ENCODE measurements around the gene NRARP.

The NRARP gene

DNA sequence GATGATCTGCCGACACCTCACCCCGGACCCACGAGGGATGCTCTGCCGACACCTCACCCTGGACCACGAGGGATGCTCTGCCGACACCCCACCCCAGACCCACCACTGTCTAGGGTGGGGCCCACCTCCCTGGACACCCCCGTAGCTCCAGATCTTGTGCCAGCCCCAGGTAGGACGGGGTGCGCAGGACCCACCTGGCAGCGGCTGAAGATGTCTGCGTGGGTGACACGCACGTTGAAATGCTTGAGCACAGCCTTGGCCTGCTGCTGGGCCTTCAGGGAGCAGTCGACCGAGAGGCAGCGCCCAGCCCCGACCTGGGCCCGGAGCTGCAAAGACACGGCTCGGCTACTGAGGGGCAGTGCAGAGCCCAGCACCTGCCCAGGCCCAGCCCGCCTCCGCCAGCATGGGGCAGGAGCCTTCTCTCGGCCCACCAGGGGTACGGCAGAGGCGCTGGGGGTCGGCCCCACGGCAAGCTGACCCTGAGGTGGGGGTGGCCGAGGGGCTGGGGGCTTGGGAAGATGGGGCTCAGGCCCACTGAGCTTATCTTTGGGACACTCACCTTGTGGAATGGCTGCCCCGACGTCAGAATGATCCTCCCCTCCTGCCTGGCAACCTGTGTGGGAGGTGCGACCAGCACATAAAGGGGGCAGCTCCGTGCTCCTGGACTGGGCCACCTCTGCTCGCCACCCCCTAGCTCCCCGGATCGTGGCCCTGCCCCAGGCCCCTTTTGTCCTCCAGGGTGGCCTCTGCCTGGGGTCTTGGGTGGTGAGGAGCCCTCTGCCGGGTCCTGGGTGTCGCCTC lies 21.7 kb upstream of the NRARP start:
- DNase-seq (ENCODE audit: low spot score) = no peak
- no peak for FAIRE-seq

DNA sequence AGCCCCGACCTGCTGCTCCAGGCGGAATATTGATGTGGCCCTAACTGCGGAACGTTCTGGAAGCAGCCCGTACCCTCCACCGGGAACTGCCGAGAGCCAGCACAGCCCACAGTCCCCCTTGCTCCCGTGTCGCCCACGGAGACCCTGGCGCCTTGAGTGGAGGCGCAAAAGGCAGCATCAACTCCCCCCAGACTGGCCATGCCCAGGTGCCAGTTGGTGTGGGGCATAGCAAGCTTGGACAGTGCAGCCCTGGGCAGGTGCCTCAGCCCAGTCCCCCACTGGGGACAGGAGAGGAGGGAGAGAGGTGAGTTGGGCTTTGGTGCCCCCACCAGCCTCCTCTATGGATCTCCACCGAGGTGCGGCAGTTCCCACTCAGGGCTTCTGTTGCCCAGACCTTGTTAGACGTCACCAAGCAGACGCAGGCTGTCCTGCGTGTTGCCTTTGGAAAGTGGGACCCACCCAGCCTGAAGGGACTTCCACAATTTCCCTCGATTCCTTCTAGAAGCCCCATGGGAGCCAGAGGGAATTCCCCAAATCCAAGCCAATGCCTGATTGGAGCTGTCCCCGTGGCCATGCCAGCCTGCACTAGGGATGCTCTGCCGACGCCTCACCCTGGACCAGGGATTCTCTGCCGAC lies 19.8 kb upstream of the NRARP start:
- DNase-seq (ENCODE audit: low spot score) (no peak), FAIRE-seq (no peak)

GRCh38 chr9:137320555-137321384 lies 18.7 kb upstream of the NRARP start:
- DNase-seq (ENCODE audit: low spot score) = no peak
- no peak for FAIRE-seq

DNA sequence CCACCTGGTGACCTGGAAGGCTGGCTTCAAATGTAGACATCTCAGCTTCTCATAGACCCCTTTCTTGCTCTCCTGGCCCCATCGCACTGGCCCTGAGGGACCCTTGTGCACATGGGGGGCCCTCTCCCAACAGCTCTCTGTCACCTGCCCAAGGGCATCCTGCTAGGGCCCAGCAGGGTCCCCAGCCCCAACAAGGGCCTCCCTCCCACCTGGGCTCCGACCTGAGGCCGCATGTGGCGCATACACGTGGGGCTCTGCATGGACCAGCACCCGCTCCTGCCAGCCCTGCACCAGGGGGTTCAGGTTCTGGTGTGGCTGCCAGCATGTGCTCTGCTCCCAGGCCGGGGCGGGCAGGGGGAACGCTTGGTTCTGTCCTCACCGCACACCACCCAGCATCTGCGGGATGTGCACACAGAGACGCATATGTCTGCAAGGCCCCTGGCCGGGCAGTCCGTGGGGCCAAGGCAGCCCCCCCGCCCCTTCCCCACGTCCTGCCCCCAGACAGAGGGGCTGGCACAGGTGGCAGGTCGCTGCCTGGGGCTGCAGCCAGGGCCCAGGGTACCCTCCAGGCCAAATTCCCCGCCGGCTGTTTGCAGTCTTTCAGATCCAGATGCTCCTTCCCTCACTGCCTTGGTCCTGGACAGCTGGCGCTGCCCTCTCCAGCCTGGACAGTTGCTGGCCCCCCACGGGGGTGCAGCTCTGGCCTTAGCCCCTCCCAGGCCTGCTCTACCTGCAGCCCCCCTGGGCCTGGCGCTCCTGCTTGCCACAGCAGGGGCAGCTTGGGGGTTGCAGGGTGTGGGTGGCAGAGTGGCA lies 17.9 kb upstream of the NRARP start:
- DNase-seq (ENCODE audit: low spot score) (no peak), FAIRE-seq (no peak)

- FAIRE-seq (no peak), DNase-seq (ENCODE audit: low spot score) (peak; percentile 55)
These were observed 17.1 kb upstream of the NRARP start for GRCh38 chr9:137319011-137319738.

DNA sequence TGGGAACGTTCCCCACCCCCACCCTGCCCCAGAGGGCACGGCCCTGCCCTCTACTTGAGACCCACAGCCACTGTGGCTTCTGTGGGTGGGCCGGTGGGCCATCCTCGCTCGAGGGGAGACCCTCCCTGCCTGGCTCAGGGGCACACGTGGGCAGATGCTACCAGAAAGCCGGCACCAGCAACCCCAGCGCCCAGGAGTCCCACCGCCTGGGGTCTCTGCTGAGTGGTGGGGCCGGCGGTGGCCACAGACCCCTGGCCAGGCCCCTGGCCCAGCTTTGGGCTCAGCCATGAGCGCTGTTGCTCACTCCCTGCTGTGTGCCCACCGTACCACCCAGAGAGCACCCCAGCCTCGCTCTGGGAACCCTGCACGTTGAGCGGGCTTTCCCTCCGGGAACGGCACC lies 16.5 kb upstream of the NRARP start:
- no peak for DNase-seq (ENCODE audit: low spot score)
- no peak for FAIRE-seq

DNA sequence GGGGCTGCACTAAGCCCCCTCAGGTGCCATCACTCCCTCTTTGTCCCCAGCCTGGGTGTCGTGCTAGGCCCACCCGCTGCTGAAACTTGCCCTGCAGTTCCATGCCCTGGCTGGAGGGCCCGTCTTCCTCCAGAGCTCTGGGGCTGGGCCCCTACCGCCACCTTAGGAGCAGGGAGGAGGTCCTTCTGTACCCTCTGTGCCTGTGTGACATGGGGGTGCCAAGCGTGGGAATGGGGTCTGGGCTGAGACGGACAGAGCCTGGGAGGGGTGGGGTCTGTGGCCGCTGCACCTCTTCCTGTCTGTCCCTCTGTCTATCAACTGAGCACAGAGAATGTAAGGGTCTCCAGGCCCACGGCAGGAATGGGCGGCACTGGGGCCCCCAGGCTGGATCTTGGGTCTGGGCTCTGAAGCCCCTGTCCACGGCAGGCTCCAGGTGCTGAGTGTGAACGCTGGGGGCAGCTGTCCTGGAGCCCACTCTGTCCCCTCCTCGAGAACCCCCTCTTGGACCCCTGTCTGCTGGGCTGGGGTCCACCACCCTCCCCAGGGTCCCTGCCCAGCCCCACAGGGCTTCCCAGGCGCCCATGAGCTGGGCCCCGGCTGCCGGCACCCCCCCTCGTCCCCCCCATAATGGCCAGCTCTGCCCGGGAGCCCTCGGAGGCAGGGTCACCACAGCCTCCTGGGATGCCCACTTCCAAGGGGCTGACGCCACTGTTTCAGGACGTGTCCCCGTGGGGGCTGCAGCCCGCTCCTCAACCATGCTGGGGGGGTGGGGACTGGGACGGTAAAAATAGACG lies 15.8 kb upstream of the NRARP start:
- FAIRE-seq = no peak
- DNase-seq (ENCODE audit: low spot score) = no peak

GRCh38 chr9:137317021-137317717 lies 15.1 kb upstream of the NRARP start:
- DNase-seq (ENCODE audit: low spot score) (no peak), FAIRE-seq (no peak)

- FAIRE-seq = no peak
- no peak for DNase-seq (ENCODE audit: low spot score)
These were observed 14.2 kb upstream of the NRARP start for GRCh38 chr9:137316012-137316981.

GRCh38 chr9:137315581-137316011 lies 13.5 kb upstream of the NRARP start:
- DNase-seq (ENCODE audit: low spot score) (no peak), FAIRE-seq (no peak)

- FAIRE-seq = no peak
These were observed 12.8 kb upstream of the NRARP start for GRCh38 chr9:137314561-137315560.

GRCh38 chr9:137313956-137314560 lies 12.0 kb upstream of the NRARP start:
- no peak for DNase-seq (ENCODE audit: low spot score)
- FAIRE-seq = no peak

More at GRCh38 chr9:137314561-137315560, 12.8 kb upstream of the NRARP start:
- no peak for DNase-seq (ENCODE audit: low spot score)

DNA sequence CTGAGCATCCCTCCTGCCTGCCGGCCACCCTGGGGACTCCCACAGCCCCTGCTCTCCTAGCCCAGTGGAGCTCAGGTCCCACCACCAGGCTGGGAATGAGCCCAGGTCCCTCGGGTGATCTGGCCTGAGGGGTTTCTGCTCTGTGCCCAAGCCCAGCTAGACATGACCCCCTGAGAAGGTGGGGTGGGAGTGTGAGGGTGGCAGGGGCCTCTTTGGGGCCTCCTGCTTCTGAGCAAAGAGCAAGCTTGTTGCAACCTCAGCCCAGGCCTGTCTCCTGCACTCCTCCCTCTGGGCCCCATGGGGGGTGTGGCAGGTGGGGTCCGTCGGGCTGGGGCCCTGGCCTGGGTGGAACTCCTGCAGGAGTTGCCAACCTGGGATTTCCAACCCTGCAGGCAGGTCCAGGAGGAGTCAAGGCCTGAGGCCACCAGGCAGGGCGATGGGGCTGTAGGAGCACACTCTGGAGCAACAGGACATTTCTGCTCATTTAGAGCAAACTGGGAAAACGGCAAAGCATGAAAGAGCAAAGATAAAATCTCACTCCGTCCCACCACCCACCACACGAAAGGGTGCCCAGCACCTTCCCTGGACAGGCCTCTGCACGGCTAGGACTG lies 11.4 kb upstream of the NRARP start:
- FAIRE-seq = no peak
- DNase-seq (ENCODE audit: low spot score) = no peak

DNA sequence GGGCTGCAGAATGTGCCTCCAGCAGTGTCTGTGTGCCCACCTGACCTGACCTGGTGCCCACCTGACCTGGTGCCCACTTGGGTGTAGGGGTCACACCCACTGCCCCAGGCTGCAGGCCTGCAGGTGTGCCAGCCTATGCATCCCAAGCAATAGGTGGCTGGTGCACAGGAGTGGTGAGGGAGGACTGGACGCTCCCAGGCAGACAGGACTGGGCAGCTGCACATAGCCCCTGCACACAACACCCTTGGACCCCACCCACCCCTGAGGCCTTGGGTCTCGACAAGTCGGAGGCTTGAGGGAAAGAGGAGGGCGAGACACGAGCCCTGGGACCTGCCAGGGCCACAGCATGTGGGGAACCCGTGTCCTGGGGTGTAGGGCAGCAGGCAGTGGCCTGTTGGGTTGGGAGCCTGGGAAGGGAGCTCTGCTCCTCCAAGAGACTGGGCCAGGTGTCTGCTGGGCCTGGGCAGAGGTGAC lies 10.8 kb upstream of the NRARP start:
- no peak for DNase-seq (ENCODE audit: low spot score)
- FAIRE-seq = no peak

- DNase-seq (ENCODE audit: low spot score) (no peak), FAIRE-seq (no peak)
These were observed 10.1 kb upstream of the NRARP start for GRCh38 chr9:137311986-137312851.

All from RCC 7860 (cell line).